ENCODE data around the gene EPN2. TPM values are rescaled to one million over a fixed set of nuclear protein-coding genes. Genes with fewer than 3 reads are reported as not detected.
A peak's percentile ranks its signal among the peaks of the same experiment; 100 is the strongest.

The EPN2 gene
- total RNA-seq, 3 donors from 2014 or later (not counting 1 experiment from before 2014, with no cell fraction given) = 2.0 to 13.8 (median 4.9) TPM

GRCh38 chr17:19375732-19376131, 138.6 kb downstream of the EPN2 start:
- H3K27me3 Mint-ChIP-seq (ENCODE audit: low read depth in 2 of 2) = no peaks in the 10 kb centered on the region
- H3K36me3 ChIP-seq (ENCODE audit: control insufficient read depth, insufficient read depth, low read length) = peaks cover 10% of the 10 kb centered on the region
- peaks cover 55 to 78% of the 10 kb centered on the region in 2 donors for H3K4me1 Mint-ChIP-seq
- H3K36me3 Mint-ChIP-seq = no peaks in the 10 kb centered on the region
- no peak overlapping the region for H3K27ac ChIP-seq (ENCODE audit: low read length)
- no peaks in the 10 kb centered on the region for H3K27me3 ChIP-seq (ENCODE audit: control insufficient read depth, insufficient read depth, low read length)
- H3K9me3 ChIP-seq (ENCODE audit: control insufficient read depth, insufficient read depth, low read length) = no peaks in the 10 kb centered on the region
- H3K4me1 ChIP-seq (ENCODE audit: control insufficient read depth, insufficient read depth, low read length) = peaks cover 59% of the 10 kb centered on the region
- 100% methylated on average over 1 of the region's 1 CpG for WGBS (ENCODE audit: insufficient coverage)
- no peak overlapping the region for H3K4me3 ChIP-seq (ENCODE audit: low read length)
- TF ChIP-seq, protein P1, sequence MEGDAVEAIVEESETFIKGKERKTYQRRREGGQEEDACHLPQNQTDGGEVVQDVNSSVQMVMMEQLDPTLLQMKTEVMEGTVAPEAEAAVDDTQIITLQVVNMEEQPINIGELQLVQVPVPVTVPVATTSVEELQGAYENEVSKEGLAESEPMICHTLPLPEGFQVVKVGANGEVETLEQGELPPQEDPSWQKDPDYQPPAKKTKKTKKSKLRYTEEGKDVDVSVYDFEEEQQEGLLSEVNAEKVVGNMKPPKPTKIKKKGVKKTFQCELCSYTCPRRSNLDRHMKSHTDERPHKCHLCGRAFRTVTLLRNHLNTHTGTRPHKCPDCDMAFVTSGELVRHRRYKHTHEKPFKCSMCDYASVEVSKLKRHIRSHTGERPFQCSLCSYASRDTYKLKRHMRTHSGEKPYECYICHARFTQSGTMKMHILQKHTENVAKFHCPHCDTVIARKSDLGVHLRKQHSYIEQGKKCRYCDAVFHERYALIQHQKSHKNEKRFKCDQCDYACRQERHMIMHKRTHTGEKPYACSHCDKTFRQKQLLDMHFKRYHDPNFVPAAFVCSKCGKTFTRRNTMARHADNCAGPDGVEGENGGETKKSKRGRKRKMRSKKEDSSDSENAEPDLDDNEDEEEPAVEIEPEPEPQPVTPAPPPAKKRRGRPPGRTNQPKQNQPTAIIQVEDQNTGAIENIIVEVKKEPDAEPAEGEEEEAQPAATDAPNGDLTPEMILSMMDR (IDR thresholded peaks at IDR 0.05) = no peak
- peak overlapping the region; percentile 77 for H3K4me3 Mint-ChIP-seq
- intact Hi-C loops (cut with micrococcal nuclease) = no loop called here
- no peak for ATAC-seq
- DNase-seq = no peak
- H3K9me3 Mint-ChIP-seq = no peaks in the 10 kb centered on the region
- H3K27ac Mint-ChIP-seq = no peak overlapping the region

DNA sequence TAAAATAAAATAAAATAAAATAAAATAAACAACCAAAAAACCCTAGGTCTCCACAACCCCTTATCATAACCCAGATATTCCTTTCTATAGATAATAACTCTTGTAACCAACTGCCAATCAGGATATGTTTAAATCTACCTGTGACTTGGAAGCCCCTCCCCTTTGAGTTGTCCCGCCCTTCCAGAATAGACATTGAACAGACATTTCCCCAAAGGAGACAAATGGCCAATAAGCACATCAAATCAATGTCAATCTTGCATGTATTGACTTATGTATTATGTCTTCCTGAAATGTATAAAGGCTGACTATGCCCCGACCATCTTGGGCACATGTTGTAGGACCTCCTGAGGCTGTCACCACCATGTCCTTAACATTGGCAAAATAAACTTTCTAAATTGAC, 139.6 kb downstream of the EPN2 start:
- Histone ChIP-seq H3K36me3 (ENCODE audit: control insufficient read depth, insufficient read depth, low read length) (peaks cover 21% of the 10 kb centered on the region), H3K4me1 (ENCODE audit: control insufficient read depth, insufficient read depth, low read length) (peaks cover 48% of the 10 kb centered on the region), H3K4me3 (ENCODE audit: low read length) (peak overlapping the region; percentile 99), H3K27ac (ENCODE audit: low read length) (peak overlapping the region; percentile 91), H3K27me3 (ENCODE audit: control insufficient read depth, insufficient read depth, low read length) (no peaks in the 10 kb centered on the region), H3K9me3 (ENCODE audit: control insufficient read depth, insufficient read depth, low read length) (no peaks in the 10 kb centered on the region)
- ATAC-seq (no peak), DNase-seq (peak in 1 of 2 donors; percentile 39)
- H3K27me3 Mint-ChIP-seq (ENCODE audit: low read depth in 2 of 2) = no peaks in the 10 kb centered on the region
- peak overlapping the region; percentile 97 to 98 for H3K27ac Mint-ChIP-seq
- no peaks in the 10 kb centered on the region for H3K36me3 Mint-ChIP-seq
- H3K9me3 Mint-ChIP-seq = no peaks in the 10 kb centered on the region
- intact Hi-C loops (cut with micrococcal nuclease) = no loop called here
- peak overlapping the region; percentile 99 for H3K4me3 Mint-ChIP-seq
- WGBS (ENCODE audit: insufficient coverage) = 79% methylated on average over 2 of the region's 2 CpGs
- H3K4me1 Mint-ChIP-seq = peaks cover 45 to 67% of the 10 kb centered on the region in 2 donors
- TF ChIP-seq, protein P1 (IDR thresholded peaks at IDR 0.05) = no peak

- H3K9me3 ChIP-seq (ENCODE audit: control insufficient read depth, insufficient read depth, low read length) = no peaks in the 10 kb centered on the region
- H3K36me3 ChIP-seq (ENCODE audit: control insufficient read depth, insufficient read depth, low read length) = peaks cover 30% of the 10 kb centered on the region
- Mint-ChIP-seq H3K27ac (peak overlapping the region; percentile 97 to 98), H3K36me3 (no peaks in the 10 kb centered on the region), H3K4me1 (peaks cover 36 to 57% of the 10 kb centered on the region in 2 donors), H3K9me3 (no peaks in the 10 kb centered on the region), H3K27me3 (ENCODE audit: low read depth in 2 of 2) (no peaks in the 10 kb centered on the region), H3K4me3 (peak overlapping the region; percentile 99)
- peak; percentile 88 to 98 (median 95) for ATAC-seq
- under 1% methylated on average over 67 of the region's 67 CpGs for WGBS (ENCODE audit: insufficient coverage)
- intact Hi-C loops (cut with micrococcal nuclease) = loop anchor here (1.0 kb wide), 1 partner anchor 16 kb away; the partner anchor contains the start of gene B9D1
- H3K27ac ChIP-seq (ENCODE audit: low read length) = peak overlapping the region; percentile 91
- peak overlapping the region; percentile 99 for H3K4me3 ChIP-seq (ENCODE audit: low read length)
- H3K4me1 ChIP-seq (ENCODE audit: control insufficient read depth, insufficient read depth, low read length) = peaks cover 38% of the 10 kb centered on the region
- peak; percentile 94 to 97 for DNase-seq
- TF ChIP-seq, protein P1 (IDR thresholded peaks at IDR 0.05) = no peak
- no peaks in the 10 kb centered on the region for H3K27me3 ChIP-seq (ENCODE audit: control insufficient read depth, insufficient read depth, low read length)
These were observed 140.6 kb downstream of the EPN2 start for GRCh38 chr17:19377602-19378415.

Data from natural killer cell (primary cell).